GM19099 (cell line): ENCODE results near the gene PCGF3.
A peak's percentile ranks its signal among the peaks of the same experiment; 100 is the strongest.

Source experiments
- POLR2A ChIP-seq: IDR thresholded peaks from 3 replicates; pipeline ENCODE4 v1.6.1; 2011; ENCODE audit warnings: low read depth; ENCODE audit not compliant: insufficient read length; ENCODE audit errors: extremely low read depth

The PCGF3 gene

DNA sequence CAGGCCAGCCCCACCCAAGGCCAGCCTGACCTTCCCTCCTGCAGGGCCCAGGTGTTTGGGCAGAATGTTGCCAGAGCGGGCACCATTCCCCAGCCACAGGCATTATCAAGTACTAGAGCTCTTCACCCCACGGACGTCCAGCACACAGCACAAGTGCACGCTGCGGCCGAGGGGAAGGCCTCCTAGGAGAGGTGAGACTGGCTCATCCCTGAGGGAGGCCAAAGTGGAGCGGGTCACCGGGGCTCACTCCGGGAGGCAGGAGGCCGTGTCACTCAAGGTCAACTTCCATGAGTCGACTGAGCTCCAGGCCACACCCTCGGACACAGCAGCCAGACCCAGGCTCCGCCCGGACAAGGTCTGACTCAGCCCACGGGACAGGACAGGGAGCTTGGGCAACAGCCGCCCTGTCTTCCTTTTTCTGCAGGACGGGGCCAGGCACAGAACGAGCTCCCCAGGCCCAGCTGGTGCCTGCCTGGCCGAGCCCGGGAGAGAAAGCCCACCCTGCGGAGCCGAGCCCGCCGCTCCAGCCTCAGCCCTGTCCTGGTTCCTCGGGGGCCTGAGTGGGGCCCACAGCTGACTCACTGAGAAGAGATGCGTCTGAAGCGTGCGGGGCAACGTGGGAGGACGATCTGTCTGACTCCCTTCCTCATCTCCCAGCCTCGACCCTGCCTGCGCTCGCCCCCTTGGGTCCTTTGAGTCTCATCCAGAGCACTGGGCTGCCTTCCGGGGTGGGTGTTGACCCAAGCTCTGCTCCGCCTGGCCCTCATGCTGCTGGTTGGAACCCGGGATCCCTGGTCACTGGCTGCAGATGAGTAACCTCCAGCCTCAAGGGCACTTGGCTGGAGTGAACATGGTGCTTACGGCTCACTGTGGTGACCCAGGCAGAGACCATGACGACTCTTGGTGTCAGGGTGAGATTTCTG is 18.3 kb upstream of the PCGF3 start:
- TF ChIP-seq POLR2A: no peak

GRCh38 chr4:687971-688853 is 17.4 kb upstream of the PCGF3 start:
- no peak for TF ChIP-seq POLR2A

GRCh38 chr4:688854-689681 is 16.6 kb upstream of the PCGF3 start, which contains the start of gene SLC49A3:
Gene SLC49A3, minus strand, starts transcription at chr4:689151. Its CDS starts 24 bp downstream, at chr4:689127.
- peak; percentile 41 for TF ChIP-seq POLR2A

DNA sequence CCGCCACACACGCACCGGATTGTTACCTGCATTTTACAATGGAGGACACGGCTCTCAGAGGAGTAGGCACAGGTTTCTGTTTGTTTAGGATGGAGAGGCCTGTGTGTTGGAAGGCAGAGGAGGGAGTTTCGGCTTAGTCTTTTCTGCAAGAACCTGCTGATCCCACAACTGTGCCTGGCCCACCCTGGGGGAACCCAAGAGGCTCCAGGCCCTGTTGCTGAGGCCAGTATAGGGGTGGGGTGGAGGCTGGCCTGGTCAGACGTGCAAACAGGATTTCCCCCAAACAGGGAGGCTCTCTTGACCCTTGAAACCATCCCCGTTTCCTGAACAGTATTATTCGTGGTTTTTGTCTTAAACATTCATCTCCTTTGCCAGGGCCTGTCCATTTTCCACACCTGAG is 15.9 kb upstream of the PCGF3 start:
- TF ChIP-seq POLR2A: no peak

DNA sequence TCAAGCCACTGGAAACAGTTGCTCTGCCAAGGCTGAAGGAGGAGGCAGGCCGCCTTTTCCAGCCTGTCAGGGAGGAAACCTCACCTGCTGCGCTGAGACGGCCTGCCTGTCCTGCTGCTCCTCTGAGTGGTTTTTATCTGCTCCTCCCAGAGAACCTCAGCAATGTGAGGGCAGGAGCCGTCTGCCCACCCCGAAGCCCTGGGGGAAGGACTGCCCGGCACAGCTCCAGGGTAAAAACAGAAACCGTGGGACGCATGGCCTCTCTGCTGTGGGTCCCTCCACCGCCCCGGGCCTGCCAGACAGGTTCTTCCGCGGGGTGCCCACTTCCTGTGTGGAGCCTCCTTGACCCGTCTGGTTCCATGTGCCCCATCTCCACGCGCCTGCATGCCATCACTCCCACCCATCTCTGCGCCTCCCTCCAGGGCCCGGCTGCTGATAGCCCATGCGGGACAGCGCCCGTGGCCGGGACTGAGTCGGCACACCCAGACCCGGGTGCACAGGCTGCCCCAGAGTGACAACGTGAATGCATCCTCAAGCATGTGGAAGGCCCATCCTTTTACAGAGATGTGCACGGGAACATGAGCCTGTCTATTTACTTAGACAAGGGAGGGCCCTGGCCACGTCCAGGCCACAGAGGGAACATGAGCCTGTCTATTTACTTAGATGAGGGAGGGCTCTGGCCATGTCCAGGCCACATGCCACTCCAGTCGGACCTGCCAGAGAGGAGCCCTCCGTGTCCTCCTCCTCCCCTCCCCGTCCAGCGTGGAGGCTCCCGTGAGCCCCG is 12.7 kb upstream of the PCGF3 start:
- no peak for TF ChIP-seq POLR2A

DNA sequence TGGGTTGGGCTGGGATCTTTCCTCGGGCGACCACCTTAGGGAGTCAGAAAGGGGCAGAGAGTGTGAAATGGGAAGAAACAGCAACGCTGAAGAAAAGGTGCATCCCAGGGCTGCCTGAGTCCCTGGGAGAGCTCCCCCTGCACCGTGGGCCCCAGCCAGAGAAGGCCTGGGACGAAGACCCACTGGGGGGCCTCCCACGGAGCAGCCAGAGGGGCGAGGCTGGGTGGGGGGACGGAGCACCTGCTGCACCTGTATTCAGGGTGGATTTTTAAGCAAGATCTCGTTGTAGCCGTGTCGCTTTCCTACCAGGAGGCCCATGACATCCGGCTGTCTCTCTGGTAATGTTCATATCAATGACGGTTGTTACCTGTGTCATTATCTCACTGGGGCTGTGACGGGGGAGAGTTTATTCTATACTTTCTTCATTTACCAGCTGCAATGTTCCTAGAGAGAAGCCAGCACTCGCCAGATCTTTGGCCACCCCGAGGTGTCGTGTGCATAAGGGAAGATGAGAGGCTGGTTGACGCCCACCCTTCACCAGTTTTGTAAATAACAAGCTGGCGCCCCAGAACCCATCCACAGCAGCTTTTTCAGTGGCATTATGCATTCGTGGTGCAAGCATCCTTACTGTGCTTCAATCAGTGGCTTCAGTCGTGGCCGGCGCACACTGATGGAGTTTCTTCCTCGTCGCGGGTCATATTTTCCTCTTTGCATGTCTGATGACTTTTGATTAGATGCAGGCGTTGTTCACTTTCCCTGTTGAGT is 5.6 kb upstream of the PCGF3 start:
- no peak for TF ChIP-seq POLR2A

GRCh38 chr4:700587-701264 is 4.9 kb upstream of the PCGF3 start:
- no peak for TF ChIP-seq POLR2A

DNA sequence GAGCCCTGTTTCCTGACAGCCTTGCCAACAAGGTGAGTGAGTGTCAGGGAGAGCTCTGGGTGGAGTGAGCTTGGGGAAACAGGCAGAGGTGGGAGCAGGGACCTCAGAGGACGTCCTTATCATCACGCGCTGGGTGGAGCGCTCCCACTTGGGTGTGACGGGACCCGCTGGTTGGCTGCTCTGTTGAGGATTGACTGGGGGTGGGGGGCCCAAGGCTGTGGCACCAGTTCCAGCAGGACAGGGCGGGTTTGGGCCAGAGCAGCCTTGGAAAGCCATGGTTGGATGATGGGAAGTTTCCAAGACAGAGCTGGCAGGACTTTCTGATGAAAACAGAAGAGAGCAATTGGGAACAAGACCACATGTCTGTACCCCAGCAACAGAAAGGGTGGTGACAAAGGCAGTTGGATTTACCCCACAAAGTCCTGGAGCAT is 3.0 kb upstream of the PCGF3 start:
- TF ChIP-seq POLR2A: no peak

GRCh38 chr4:703336-704197 is 2.1 kb upstream of the PCGF3 start:
- no peak for TF ChIP-seq POLR2A

DNA sequence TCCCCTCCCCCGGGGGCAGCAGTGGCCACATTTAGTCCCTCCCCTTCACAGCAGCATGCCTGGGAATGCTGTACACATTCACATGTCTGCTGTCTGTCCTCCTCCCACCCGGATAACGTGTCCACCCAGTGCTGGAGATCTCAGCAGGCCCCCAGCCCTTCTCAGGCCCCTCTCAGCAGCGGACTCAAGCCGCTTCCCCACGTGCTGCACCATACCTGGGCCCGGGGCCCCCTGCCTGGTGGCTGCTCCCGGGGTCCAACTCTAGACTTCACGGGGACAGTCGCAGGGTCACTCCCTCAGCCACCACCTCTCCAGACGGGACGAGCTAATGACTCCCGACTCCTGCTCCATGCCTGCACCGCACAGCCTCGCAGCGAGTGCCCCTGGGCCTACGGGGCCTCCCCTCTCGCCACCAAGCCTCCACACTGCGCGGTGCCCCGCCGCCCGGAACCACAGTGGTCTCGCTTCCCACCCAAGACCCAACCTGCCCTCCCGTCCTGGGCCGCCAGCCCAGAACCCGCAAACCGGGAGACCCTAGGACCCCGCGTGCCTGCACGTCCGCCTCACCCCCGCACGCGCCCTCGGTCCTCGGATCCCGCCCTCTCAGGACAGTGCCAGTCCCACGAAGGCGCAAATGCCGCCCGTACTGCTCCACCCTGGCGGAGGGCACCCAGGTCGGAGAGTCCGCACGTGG is 1.3 kb upstream of the PCGF3 start:
- TF ChIP-seq POLR2A: no peak

- TF ChIP-seq POLR2A: no peak
These were observed 708 bp upstream of the PCGF3 start for GRCh38 chr4:704971-705277.
